Activated CD4-positive, alpha-beta T cell treated with anti-CD3 and anti-CD28 coated beads for 24 hours (primary cell): ENCODE measurements around the gene AK4.

Experiments
- DNase-seq, 2 donors: peaks; one replicate each; pipeline ENCODE4 v3.0.0-alpha.2; 2020; ENCODE audit warnings: low read depth in 2 of 2

Gene AK4

DNA sequence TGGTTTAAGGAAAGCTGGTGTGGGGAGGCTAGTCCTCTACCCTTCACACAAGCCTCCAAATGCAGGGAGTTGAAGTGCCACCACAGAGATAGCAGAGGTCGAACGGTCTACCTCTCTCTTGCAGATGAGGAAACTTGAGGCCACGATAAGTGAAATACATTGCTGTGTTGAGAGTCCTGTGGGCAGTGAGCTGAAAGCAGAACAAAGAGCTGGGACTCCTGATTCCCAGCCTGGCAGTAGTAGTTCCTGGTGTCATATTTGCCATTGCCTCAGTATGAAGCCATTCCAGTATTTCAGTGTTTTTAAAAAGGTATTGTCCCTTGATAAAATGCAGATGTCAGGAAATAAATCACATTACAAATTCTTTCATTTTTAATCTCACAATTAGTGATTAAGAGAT is 28.6 kb downstream of the AK4 start:
- DNase-seq: no peak

DNA sequence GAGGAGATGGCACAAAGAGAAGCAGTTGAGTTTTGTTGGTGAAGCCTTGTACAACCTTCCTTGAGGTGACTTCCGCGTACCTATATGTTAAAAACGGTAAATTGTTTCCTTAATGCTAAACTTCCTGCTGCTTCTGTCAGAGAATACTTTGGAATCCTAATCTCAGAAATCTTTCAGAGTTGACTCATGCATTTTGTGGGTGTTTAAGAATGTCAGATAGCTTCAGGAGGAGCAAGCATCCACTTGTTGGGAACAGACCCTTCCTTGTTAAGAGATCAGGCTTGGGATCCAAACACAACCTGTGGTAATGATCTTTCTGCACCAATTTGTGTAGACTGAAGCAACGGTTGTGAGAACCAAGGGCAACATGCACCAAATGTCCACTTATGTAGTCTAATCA is 29.5 kb downstream of the AK4 start:
- DNase-seq: no peak

DNA sequence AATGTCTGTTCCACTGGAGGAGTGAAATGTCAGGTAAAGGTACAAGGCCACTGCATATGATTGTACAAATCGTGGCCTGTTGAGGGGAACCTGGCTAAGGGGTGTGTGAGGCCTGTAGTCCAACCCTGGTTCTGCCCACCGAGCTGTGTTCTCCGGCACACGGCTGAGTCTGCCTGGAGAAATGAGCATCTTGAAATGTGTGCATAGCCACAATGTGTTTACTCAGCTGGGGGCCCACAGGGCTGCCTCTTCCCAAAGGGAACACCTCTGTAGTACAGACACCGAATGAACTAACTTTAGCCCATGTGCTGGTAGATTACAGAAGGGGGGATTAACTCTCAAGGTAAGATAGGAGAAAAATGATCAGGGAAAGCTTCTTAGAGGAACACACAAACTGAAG is 30.2 kb downstream of the AK4 start:
- no peak for DNase-seq

DNA sequence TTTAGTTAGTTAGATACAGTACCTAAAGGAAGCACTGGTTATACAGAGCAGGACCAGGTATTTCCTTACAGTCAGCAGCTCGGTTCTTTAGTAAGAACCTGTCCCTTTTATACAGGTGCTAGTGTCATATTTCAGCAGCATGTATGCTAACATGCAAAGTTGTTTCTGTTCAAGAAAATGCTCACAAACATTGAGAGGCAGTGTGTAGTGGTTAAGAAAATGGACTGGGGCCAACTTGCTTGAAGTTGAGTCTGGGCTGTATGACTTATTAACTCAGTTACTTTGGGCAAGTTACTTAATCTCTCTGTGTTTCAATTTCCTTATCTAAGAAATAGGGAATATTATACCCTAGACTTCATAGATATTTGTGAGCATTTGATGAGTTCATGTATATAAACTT is 31.1 kb downstream of the AK4 start:
- no peak for DNase-seq

DNA sequence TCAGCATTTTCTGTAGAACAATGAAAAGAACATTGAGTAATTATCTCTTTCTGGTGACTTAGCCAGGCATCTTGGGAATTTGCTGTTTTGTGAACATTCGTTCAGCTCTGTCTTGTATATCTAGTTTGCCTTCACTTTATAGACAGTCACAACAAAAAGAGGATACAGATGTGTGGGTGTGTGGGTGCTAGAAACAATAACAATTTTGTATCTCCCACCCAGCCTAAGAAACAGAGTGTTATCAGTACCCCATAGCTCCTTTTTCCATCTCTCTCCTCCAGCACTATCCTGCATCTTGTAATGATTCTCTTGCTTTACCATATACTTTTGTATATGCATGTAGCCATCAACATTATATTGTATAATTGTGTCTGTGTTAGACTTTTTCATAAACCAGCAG is 33.0 kb downstream of the AK4 start:
- no peak for DNase-seq

DNA sequence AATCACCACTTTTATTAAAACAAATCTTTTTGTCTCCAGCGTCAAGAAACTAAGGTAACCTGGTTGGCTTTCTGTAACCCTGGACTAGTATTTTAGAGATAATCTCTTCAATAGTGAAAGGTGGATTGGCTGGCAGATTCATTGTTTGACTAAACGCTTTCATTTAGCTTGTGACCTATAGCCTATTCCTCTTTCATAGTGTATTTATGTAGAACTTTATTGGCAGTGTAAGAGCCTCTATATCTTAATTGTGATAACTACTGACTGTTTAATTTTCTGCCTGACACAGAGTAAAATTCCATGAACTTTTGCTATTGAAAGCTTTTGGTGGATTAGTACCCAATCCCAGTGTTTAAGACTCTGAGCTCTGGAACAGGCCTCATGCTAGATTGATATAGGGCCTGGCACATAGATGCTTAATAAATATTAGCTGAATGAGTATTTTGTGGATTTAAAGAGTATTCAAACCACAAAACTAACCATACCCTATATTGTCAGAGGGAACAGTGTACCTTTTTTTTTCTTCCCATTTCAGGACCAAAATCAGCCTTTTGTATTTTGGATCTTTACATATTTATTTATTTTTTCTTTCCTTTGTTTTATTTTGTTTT is 34.8 kb downstream of the AK4 start:
- no peak for DNase-seq

DNA sequence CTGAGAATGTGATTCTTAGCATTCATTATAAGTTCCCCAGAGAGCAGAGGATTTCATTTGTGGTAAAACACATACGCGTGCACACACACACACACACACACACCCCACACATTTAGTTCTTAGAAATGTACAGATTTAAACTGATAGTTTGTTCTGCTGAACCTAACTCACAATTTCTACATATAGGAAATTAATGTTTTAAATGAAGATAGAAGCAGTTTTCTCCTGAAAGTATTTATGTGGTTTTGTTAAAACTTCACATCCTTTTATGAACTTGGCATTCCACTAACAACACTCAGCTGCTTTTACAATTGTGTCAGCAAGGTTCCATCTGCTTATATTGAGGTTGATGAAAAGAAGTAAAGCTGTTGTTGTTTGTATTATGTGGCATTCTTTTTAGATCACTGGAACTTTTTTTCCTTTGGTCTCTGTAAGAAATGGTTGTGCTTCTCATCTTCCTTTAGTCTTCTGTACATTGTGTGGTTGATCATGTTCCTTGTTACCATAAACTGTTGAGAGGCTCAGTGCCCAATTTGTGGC is 41.6 kb downstream of the AK4 start:
- no peak for DNase-seq

DNA sequence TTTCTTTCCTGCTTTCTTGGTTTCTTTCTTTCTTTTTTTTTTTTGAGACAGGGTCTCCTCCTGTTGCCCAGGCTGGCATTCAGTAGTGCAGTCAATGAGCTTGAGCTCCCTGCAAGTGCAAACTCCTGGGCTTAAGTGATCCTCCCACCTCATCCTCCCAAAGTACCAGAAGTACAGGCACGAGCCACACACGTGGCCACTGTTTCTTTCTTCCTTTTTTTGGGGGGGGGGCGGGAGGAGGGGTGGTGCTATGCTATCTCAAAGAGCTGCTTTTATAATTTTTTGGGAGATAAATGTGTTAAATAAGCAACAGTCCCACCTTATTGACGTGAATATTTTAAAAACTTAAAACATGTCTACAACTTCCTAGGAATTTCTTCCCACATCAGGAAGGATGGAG is 42.2 kb downstream of the AK4 start:
- DNase-seq: no peak

DNA sequence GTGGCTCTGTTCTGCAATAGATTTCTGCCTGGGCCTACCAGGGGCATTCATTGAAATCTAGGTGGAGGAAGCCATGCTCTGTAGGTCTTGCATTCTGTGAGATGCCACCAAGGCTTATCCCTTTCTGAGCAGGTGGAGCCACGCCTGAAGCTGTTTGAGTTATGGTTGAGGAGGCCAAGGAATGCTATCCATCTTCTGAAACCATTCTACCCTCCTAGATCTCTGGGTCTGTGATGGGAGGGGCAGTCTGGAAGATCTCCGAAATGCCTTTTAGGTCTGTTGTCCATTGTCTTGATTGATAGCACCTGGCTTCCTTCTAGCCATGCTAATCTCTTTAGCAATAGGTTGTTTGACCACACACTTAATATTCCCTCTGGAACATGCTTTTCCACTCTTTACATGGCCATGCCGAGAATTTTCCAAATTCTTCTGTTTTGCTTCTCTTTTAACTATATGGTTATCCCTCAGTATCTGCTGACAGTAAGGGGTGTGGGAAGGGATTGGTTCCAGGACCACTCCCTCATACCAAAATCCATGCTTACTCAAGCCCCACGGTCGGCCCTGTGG is 45.2 kb downstream of the AK4 start:
- no peak for DNase-seq

DNA sequence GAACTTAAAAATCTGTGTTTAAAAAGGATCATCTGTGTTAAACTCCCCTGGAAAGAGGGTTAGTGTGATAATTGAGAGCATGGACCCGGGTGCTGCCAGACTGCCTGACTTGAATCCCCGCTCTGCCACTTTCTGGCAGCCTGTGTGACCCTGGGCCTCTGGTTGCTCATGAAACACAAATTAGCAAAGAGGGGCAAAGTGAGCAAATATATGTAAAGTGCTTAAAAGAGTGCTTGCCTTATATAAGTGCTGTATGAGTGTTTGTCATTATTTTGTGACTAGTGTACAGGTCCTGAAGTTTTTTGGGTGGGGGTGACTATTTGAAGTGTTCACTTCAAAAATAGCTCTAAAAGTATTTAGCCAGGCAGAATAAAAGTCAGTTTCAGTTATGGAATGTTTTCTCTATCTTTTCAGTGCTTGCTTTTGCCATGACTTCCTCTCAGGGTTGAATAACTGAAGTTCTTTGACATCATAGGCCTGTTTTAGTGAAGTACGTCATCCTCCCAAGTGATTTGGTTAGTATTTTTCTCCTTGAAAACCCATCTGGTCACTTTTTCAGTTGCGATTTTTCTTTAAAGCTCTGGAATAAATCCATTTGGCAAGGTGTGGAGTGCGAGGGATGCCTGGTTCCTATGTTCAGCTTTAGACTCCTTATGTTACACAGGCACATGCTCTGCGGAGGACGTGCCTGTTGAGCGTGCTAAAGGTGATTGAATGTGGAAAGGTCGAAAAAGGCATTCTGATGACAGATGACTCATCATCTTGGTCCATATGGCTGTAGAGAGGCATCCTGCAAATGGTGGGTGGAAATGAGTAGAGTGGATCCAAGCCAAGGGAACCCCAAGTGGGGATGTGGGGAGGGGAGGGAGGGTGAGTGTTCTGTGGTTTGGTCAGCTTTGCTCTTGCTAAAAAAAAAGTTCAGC is 47.8 kb downstream of the AK4 start:
- no peak for DNase-seq

DNA sequence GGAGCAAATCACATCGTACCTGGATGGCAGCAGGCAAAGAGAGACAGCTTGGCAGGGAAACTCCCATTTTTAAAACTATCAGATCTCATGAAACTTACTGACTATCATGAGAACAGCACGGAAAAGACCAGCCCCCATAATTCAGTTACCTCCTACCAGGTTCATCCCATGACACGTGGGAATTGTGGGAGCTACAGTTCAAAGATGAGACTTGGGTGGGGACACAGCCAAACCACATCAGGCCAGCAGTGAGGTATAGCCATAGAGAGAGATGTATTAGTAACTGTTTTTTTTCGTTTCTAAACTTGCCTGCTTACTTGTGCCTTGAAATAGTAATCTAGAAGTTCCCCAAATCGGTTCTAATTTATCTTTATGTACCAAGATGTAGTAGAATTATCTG is 48.9 kb downstream of the AK4 start:
- no peak for DNase-seq

DNA sequence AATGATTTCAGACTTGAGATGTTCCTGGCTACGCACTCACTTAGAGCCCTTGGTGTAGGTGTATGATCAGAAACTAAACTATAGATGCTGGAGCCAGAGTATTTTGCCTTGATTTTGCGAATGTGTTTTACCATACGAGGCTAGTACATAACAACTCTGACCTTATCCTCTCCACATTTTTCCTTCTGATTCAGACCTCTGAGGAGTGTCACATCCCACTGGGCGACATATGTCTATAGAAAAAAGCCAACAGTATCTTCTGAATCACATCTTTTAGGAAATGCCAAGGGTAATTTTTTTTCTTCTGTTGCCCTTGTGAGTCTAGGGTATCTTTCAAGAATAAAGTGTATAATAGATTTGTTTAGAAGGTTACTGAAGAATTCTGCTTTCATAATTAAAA is 49.6 kb downstream of the AK4 start:
- no peak for DNase-seq

DNA sequence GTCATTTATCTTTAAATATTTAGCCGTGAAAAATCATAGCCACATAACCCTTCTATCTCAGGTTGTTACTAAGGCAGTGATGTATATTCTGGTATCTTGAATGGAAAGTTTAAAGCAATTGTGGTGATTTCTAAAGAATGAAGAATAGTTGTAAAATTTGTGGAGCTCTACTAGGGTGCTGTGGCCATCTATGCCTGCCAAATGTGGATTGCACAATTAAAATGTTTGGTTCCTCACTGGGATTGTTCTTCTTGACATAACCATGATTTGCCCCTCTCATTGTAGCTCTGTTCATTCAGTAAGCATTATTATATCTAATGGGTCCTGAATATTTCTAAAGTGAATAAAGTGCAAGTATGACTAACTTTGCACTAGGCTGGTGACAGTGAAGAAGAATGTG is 50.1 kb downstream of the AK4 start:
- no peak for DNase-seq

DNA sequence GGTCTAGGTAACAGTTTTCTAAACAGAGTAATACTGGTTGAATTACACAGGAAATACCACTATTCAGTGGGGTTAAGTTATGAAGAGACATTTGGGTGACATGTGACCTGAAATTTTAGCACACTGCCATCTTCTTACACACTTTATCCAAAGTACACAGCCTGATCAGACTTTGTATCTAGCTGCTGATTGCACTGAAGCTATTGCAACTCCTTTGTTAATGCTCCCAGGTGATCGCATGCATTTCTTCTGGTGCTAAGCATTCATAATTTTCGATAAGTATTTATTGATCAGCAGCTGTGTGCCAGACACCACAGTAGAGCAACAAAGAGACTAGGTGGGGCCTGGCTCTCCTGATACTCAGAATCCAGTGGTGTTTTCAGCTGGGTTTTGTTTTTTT is 52.4 kb downstream of the AK4 start:
- no peak for DNase-seq

DNA sequence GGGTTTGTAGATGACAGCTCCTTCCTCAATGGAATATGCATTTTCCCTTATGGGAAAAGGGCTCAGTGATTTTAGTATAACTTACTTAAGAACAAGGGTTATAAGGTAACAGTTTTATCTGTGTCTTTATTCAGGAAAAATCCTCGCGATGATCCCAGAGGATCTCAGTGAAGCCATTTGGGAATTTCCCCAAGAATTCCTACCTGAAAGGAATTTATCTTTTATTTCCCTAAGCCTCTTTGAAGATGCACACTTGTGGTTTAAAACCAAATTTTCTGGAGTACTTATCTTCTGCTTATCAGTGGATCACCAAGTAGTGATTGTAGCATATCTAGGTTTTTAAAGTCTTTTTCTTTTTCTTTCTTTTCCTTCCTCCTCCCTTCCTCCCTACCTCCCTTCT is 58.8 kb downstream of the AK4 start:
- DNase-seq: no peak

DNA sequence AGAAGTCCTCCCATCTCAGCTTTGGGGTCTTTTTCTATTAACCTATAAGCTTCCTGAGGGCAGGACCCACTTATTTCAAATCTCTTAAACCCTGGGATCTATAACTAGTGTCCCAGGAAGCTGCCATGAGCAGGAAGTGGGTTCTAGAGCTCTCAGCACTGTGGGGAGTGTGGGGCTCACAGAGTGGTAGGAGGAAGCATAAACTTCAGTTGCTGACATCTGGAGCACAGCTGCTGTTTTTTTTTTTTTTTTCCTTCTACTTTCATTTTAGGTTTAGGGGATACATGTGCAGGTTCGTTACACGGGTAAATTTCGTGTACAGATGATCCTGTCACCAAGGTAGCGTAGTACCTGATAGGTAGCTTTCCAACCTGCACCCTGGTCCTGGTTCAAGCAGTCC is 59.3 kb downstream of the AK4 start:
- DNase-seq: no peak

DNA sequence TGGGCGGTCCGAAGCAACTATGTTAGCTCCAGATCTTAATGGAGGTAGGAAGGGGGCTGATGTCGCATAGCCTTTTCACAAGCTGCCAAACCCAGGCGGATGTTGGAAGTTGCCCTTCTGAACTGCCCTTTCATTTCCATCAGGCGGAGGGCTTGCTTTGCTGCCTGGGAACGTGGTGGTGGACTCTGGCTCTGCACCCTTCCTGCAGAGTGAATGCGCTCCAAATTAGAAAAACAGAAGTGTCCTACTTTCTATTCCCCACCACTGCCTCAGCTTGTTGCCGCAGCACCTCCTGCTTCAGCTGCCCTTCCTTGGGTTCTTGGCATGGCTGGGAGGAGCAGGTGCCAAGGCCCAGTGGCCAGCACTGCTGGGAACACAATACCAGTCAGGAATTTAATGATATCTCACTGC is 60.6 kb downstream of the AK4 start:
- DNase-seq: no peak

DNA sequence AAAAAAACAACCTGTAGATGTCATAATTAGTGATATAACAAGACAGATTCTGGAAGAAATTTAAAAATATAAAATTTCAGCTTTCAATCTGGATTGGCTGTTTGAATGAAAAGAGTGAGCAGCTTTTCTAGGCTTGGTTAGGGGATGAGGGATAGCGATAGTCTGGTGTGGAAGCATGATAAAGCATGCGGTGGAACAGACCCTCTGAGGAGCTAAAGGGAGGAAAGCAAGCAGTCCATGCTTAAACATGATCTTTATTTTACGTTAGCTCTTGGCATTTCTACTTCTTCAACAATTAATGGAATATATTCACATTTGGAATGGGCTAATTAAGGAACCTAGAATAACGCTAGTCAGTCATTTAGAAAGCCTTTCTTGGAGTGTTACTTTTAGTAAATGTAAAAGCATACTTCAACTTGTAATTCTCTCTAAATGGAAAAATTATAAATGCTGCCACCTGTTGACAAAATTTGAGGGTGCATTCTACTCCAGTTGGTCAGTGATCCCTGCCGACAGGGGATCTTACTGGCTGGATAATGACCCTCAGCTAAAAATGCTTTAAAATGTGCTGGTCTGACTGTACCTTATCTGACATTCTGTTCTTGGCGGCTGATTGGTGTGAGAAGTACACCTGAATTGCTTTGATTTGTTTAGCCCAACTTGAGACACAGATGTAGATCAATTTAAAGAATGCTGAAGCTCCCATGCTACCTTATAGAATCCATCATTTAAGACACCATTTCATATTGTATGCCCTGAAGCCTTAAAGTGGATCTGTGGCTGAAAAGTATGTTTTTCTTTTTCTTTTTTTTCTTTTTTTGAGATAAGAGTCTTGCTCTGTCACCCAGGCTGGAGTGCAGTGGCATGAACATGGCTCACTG is 61.2 kb downstream of the AK4 start:
- DNase-seq: no peak

DNA sequence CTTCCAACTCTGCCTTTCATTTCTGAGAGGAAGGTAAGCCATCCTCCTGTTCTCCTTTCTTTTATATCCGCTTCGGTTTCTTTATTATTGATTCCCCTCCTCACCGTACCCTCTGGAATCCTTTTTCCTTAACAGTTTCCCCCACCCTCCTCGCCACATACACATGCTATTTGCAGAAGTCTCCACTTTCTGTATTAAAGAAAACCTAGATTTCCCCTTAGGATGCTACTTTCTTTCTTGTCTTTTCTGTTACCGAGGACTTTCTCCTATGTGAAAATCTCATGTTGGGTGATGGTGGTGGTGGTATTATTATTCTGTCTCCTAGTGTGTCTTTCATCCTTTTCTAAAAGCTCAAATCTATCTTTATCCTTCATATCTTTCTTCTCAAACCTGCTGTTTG is 62.3 kb downstream of the AK4 start:
- no peak for DNase-seq

DNA sequence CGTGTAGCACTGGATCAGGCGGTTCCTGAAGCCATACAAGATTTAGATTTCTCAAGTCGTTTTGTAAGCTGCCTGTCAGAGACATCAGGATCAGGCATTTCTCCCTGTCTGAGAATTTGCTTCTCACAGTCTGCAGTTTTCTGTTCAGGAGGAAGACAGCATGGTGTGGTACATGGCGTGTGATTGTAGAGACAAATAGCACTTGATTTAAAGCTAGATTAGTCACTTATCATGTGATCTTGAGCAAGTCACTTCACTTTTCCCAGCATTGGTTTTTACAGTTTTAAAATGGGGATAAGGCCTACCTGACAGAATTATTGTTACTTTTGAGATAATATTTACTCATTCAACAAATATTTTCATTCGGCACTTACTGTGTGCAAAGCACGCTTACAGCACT is 63.3 kb downstream of the AK4 start:
- DNase-seq: no peak

DNA sequence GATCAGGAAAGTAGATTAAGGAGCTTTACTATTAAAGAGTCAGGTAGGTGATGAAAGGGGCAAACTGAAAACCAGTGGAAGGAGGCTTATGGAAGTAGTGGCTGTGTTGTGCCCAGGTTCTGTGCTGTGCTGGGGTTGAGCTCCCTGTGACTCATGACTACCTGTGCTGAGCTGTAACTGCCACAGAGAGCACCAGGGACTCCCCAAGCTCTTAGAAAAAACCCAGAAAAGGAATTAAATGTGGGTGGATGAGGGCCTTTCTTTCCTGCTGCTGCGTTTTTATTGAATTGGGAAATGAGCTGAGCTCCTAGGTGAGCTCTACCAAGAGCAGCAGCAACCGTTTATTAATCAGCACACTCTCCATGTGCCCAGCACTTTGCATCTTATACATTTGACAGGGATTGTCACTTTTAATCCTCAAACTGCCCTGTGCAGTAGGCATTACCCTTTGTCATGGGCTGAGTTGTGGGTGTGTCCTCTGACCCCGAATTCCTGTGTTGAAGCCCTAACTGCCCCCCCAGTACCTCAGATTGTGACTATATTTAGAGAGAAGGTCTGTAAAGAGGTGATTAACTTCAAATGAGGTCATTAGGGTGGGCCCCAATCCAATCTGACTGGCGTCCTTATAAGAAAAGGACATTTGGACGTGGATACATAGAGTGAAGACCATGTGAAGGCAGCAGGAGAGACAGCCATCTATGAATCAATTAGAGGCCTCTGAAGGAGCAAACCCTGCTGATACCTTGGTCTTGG is 65.4 kb downstream of the AK4 start:
- DNase-seq: peak in 1 of 2 donors; percentile 2
